WTC11 (cell line): ENCODE results near the gene C17orf107.

Experiments
- ESRRA ChIP-seq: sonication (generic); formaldehyde crosslinking; IDR thresholded peaks from 2 replicates; pipeline ENCODE4 v1.8.1; 2022; ENCODE audit warnings: mild to moderate bottlenecking, missing genetic modification reagents, borderline replicate concordance
- HMGA2 ChIP-seq: fragments of 250-450 bp; sonication (Bioruptor Pico); IDR thresholded peaks from 2 replicates; pipeline ENCODE4 v1.4.0; 2021; ENCODE audit warnings: mild to moderate bottlenecking, moderate library complexity
- IRF2 ChIP-seq: sonication (generic); formaldehyde crosslinking; IDR thresholded peaks from 2 replicates; pipeline ENCODE4 v1.8.0; 2022; ENCODE audit warnings: low read depth, missing genetic modification reagents, borderline replicate concordance
- NFYB ChIP-seq: sonication (generic); formaldehyde crosslinking; conservative IDR thresholded peaks from 2 replicates; pipeline ENCODE4 v1.8.0; 2022; ENCODE audit warnings: low read depth, missing genetic modification reagents
- NR2C2 ChIP-seq: sonication (generic); formaldehyde crosslinking; IDR thresholded peaks from 2 replicates; pipeline ENCODE4 v1.8.0; 2022; ENCODE audit warnings: mild to moderate bottlenecking, missing genetic modification reagents
- NR3C1 ChIP-seq: sonication (generic); formaldehyde crosslinking; conservative IDR thresholded peaks from 2 replicates; pipeline ENCODE4 v1.8.1; 2023; ENCODE audit warnings: low read depth, mild to moderate bottlenecking, missing genetic modification reagents
- ZNF416 ChIP-seq: fragments of 250-450 bp; sonication (Bioruptor Pico); IDR thresholded peaks from 2 replicates; pipeline ENCODE4 v1.9.0; 2021; ENCODE audit warnings: mild to moderate bottlenecking, inconsistent platforms
- ZNF512 ChIP-seq: sonication (generic); formaldehyde crosslinking; IDR thresholded peaks from 2 replicates; pipeline ENCODE4 v1.8.1; 2022; ENCODE audit warnings: missing genetic modification reagents, borderline replicate concordance
- TF ChIP-seq, protein P1 (sequence below): fragments of 200-600 bp; IDR thresholded peaks from 2 replicates; pipeline ENCODE4 v1.8.0; 2022; ENCODE audit warnings: antibody characterized with exemption
- TF ChIP-seq, protein P2 (sequence below): sonication (generic); formaldehyde crosslinking; IDR thresholded peaks from 2 replicates; pipeline ENCODE4 v1.8.0; 2022; ENCODE audit warnings: mild to moderate bottlenecking, missing genetic modification reagents
- TF ChIP-seq, protein P3 (sequence below): sonication (generic); formaldehyde crosslinking; IDR thresholded peaks from 2 replicates; pipeline ENCODE4 v1.8.0; 2022; ENCODE audit warnings: mild to moderate bottlenecking, missing genetic modification reagents
- TF ChIP-seq, protein P4 (sequence below): sonication (generic); formaldehyde crosslinking; conservative IDR thresholded peaks from 2 replicates; pipeline ENCODE4 v1.8.1; 2023; ENCODE audit warnings: mild to moderate bottlenecking, low read depth, missing genetic modification reagents, moderate library complexity

DNA sequence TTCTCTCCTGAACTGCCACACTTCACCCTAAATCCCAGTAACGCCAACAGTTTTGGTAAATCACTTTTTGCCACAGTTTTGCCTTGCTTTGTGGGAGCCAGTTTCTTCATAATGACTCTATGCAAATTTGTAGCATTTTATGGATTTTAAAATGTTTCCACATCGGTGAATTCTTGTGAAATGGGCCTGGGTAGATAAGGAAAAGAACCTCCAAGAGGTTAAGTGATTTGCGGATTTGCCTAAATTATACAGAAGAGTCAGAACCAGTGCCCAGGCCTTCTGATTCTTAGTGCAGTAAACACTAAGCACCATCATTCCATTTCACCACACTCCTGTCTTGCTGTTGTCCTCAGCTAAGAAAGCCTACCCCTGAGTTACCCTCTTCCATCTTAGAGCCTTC lies 48.3 kb upstream of the C17orf107 start:
- TF ChIP-seq, protein P1, sequence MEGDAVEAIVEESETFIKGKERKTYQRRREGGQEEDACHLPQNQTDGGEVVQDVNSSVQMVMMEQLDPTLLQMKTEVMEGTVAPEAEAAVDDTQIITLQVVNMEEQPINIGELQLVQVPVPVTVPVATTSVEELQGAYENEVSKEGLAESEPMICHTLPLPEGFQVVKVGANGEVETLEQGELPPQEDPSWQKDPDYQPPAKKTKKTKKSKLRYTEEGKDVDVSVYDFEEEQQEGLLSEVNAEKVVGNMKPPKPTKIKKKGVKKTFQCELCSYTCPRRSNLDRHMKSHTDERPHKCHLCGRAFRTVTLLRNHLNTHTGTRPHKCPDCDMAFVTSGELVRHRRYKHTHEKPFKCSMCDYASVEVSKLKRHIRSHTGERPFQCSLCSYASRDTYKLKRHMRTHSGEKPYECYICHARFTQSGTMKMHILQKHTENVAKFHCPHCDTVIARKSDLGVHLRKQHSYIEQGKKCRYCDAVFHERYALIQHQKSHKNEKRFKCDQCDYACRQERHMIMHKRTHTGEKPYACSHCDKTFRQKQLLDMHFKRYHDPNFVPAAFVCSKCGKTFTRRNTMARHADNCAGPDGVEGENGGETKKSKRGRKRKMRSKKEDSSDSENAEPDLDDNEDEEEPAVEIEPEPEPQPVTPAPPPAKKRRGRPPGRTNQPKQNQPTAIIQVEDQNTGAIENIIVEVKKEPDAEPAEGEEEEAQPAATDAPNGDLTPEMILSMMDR: no peak
- TF ChIP-seq, protein P2, sequence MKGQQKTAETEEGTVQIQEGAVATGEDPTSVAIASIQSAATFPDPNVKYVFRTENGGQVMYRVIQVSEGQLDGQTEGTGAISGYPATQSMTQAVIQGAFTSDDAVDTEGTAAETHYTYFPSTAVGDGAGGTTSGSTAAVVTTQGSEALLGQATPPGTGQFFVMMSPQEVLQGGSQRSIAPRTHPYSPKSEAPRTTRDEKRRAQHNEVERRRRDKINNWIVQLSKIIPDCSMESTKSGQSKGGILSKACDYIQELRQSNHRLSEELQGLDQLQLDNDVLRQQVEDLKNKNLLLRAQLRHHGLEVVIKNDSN (CRISPR knock-in tag): no peak
- TF ChIP-seq NR3C1 (CRISPR knock-in tag): no peak
- no peak for TF ChIP-seq ZNF512 (CRISPR knock-in tag)
- no peak for TF ChIP-seq ESRRA (CRISPR knock-in tag)
- TF ChIP-seq ZNF416 (CRISPR knock-in tag): no peak
- TF ChIP-seq NR2C2 (CRISPR knock-in tag): no peak
- TF ChIP-seq, protein P3, sequence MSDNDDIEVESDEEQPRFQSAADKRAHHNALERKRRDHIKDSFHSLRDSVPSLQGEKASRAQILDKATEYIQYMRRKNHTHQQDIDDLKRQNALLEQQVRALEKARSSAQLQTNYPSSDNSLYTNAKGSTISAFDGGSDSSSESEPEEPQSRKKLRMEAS (CRISPR knock-in tag): no peak
- no peak for TF ChIP-seq NFYB (CRISPR knock-in tag)
- TF ChIP-seq, protein P4, sequence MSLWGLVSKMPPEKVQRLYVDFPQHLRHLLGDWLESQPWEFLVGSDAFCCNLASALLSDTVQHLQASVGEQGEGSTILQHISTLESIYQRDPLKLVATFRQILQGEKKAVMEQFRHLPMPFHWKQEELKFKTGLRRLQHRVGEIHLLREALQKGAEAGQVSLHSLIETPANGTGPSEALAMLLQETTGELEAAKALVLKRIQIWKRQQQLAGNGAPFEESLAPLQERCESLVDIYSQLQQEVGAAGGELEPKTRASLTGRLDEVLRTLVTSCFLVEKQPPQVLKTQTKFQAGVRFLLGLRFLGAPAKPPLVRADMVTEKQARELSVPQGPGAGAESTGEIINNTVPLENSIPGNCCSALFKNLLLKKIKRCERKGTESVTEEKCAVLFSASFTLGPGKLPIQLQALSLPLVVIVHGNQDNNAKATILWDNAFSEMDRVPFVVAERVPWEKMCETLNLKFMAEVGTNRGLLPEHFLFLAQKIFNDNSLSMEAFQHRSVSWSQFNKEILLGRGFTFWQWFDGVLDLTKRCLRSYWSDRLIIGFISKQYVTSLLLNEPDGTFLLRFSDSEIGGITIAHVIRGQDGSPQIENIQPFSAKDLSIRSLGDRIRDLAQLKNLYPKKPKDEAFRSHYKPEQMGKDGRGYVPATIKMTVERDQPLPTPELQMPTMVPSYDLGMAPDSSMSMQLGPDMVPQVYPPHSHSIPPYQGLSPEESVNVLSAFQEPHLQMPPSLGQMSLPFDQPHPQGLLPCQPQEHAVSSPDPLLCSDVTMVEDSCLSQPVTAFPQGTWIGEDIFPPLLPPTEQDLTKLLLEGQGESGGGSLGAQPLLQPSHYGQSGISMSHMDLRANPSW (CRISPR knock-in tag): no peak
- no peak for TF ChIP-seq HMGA2 (CRISPR knock-in tag)
- TF ChIP-seq IRF2 (CRISPR knock-in tag): no peak
